GM21528 (cell line): ENCODE results near the gene ADPRHL1.
"Not testable (repeated sequence)": the region's sequence is repeated elsewhere in the genome, so short reads cannot be mapped to it uniquely, and the experiment has no call there.

Experiments
- ATAC-seq: cut with Tn5 transposase; IDR thresholded peaks from one replicate; pipeline ENCODE4 v1.9.1; 2021; ENCODE audit warnings: mild to moderate bottlenecking, moderate library complexity; ENCODE audit not compliant: unreplicated experiment, low FRiP score

The ADPRHL1 gene

GRCh38 chr13:113458253-113459065, 5.2 kb upstream of the ADPRHL1 start:
- no peak for ATAC-seq

GRCh38 chr13:113457510-113457909, 4.2 kb upstream of the ADPRHL1 start:
- no peak for ATAC-seq

DNA sequence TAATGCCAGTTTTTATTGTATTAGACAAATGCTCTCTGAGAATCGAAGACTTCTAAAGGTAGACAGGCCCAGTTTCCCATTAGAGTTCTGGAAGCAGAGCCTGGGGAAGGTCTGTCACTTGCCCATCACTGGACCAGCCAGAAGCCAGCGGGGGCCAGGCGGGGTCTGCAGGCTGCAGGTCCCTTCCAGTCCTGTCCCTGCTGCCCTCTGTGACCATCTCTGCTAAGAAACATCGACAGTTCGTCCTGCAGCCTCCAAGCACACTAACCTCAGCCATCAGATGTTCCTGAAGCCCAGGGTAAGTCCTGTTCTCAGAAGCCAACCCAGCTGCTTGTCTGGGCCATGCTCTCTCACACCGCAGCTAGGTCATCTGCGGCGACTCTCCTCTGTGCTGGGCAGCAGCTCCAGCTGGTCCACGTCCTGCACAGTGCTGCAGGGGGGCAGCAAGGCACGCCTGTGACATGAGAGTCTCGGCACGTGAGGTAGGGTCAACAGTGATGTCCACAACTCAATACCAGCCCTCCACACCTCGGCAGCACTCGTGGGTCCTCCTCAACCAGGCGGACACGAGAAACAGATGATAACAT, 2.9 kb upstream of the ADPRHL1 start:
- ATAC-seq, result no peak

- no peak for ATAC-seq
These were observed 2.1 kb upstream of the ADPRHL1 start for GRCh38 chr13:113455384-113455783.

DNA sequence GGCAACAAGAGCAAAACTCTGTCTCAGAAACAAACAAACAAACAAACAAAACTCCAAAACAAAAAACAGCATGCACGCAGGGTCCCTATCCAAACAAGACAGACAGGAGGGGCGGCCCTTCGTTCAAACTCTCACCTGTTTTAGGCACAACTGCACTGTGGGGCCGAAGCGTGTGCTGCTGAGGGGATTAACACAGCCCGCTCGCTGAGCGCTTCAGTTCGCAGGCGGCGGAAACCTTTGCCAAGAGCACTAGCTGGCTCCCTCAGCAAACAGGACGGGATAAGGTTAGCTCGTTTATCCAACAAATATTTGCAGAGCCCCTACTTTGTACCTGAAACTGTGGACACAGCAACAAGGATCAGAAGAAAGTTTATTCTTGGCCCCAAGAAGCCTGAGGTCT, 1.6 kb upstream of the ADPRHL1 start:
- no peak for ATAC-seq

DNA sequence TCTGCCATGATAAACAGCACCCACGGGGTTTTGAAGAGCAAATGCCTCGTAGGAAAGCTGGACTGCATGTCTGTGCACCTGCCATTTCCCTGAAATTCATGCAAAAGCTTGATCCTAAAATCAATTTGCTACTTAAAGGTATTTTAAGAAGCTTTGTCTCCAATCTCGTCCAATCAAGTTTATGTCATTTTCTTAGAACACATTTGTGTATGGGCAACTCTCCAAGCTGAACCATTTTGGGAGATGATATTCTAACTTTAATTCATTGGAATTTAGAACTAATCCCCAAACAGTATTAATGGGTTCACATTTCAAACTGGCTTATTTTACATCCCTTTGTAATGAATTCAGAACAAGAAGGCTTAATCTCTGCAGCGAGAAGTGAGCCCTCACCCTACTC, 822 bp downstream of the ADPRHL1 start:
- ATAC-seq, result no peak

GRCh38 chr13:113451951-113452421, 1.3 kb downstream of the ADPRHL1 start:
- ATAC-seq, result no peak

GRCh38 chr13:113450861-113451620, 2.2 kb downstream of the ADPRHL1 start:
- ATAC-seq, result not testable (repeated sequence)

GRCh38 chr13:113450348-113450744, 2.9 kb downstream of the ADPRHL1 start:
- ATAC-seq, result not testable (repeated sequence)

- no peak for ATAC-seq
These were observed 3.5 kb downstream of the ADPRHL1 start for GRCh38 chr13:113449693-113450347.

- no peak for ATAC-seq
These were observed 4.2 kb downstream of the ADPRHL1 start for GRCh38 chr13:113448885-113449692.

GRCh38 chr13:113448545-113448884, 4.8 kb downstream of the ADPRHL1 start:
- no peak for ATAC-seq

- no peak for ATAC-seq
These were observed 5.7 kb downstream of the ADPRHL1 start for GRCh38 chr13:113447596-113447995.

DNA sequence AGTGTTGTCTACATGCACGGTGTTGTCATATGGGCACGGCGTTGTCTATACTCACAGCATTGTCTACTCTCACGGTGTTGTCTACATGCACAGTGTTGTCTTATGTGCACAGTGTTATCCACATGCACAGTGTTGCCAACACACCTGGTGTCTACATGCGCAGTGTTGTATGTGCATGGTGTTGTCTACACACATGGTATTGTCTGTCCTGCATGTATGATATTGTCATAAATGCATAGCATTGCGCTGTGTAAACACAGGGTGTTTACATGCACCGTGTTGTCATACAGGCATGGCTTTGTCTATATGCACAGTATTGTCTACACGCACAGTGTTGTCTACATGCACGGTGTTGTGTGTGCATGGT, 6.8 kb downstream of the ADPRHL1 start:
- no peak for ATAC-seq

- no peak for ATAC-seq
These were observed 7.3 kb downstream of the ADPRHL1 start for GRCh38 chr13:113445791-113446487.

DNA sequence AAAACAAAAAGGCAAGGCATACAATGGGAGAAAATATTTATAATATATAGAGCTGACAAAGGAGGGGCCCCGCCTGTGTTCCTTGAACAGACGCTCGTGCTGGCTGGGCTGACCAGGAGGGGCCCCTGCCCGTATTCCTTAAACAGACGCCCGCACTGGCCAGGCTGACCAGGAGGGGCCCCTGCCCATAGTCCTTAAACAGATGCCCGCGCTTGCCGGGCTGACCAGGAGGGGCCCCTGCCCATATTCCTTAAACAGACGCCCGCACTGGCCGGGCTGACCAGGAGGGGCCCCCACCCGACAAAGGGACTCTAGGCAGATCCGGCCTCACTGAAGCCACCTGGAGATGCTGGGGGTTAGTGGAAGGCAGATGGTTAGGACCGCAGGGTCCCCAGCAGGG, 9.3 kb downstream of the ADPRHL1 start:
- no peak for ATAC-seq

GRCh38 chr13:113442985-113443362, 10.3 kb downstream of the ADPRHL1 start:
- no peak for ATAC-seq

GRCh38 chr13:113442354-113442984, 10.8 kb downstream of the ADPRHL1 start:
- ATAC-seq, result no peak

GRCh38 chr13:113441661-113442060, 11.6 kb downstream of the ADPRHL1 start:
- no peak for ATAC-seq
